Small intestine (tissue), 16 donors: Measurements from ENCODE around the gene SUPT20HL1. TPM values are rescaled to one million over a fixed set of nuclear protein-coding genes. Genes with fewer than 3 reads are reported as not detected.
"Not testable (repeated sequence)": the region's sequence is repeated elsewhere in the genome, so short reads cannot be mapped to it uniquely, and the experiment has no call there.

ENCODE experiments used
- DNase-seq, 2 donors: peaks; one replicate each; pipeline versions ENCODE4 v3.0.0 to v3.0.0-alpha.2; 2013
- FAIRE-seq: peaks from 2 replicates; lab custom pipeline; 2012; peaks lifted over from hg19 to GRCh38; lab: Jason Lieb, UNC
- H3K27ac ChIP-seq, 3 donors: one replicate each; pipeline ENCODE4 v1.5.1; 2013; ENCODE audit warnings: low read length in 2 of 3, mild to moderate bottlenecking in 2 of 3, control low read depth in 1 of 3, inconsistent platforms in 1 of 3, low read depth in 1 of 3, moderate library complexity in 1 of 3
- H3K27me3 ChIP-seq, 3 donors: one replicate each; pipeline ENCODE4 v1.6.1; 2013; ENCODE audit warnings: low read length in 3 of 3, inconsistent platforms in 1 of 3; ENCODE audit not compliant: control insufficient read depth in 3 of 3, insufficient read depth in 3 of 3
- H3K36me3 ChIP-seq, 3 donors: one replicate each; pipeline ENCODE4 v1.6.1; 2013; ENCODE audit warnings: low read length in 3 of 3, inconsistent platforms in 1 of 3, low read depth in 1 of 3, mild to moderate bottlenecking in 1 of 3, moderate library complexity in 1 of 3; ENCODE audit not compliant: control insufficient read depth in 3 of 3, insufficient read depth in 2 of 3
- H3K4me1 ChIP-seq, 3 donors: one replicate each; pipeline ENCODE4 v1.6.1; 2013; ENCODE audit warnings: low read length in 2 of 3, inconsistent platforms in 1 of 3, low read depth in 1 of 3, mild to moderate bottlenecking in 1 of 3, moderate library complexity in 1 of 3; ENCODE audit not compliant: control insufficient read depth in 3 of 3, insufficient read depth in 2 of 3
- H3K4me3 ChIP-seq, 3 donors: one replicate each; pipeline ENCODE4 v1.5.1; 2013; ENCODE audit warnings: low read length in 3 of 3, control low read depth in 1 of 3, inconsistent platforms in 1 of 3, low read depth in 1 of 3, mild to moderate bottlenecking in 1 of 3, moderate library complexity in 1 of 3
- H3K9me3 ChIP-seq, 2 donors: one replicate each; pipeline ENCODE4 v1.6.1; 2013; ENCODE audit warnings: low read depth in 1 of 2, low read length in 1 of 2; ENCODE audit not compliant: control insufficient read depth in 2 of 2, insufficient read depth in 1 of 2
- WGBS, 3 donors: extraction: QIAGEN DNeasy Blood & Tissue Kit; methylation state at CpG; one replicate each; pipeline ENCODE4 v1.1.7; 2013; 5-methylcytosine and 5-hydroxymethylcytosine counted together
- long read RNA-seq, 10 donors: transcript quantifications; one replicate each; lab custom pipeline, GENCODE V29; 2026
- polyA plus RNA-seq, 4 donors: library from polyadenylated mRNA; stranded (reverse) in 3 of 4; unstranded in 1 of 4; fragments of 200-250 nt in 3 of 4; fragments of 120-200 nt in 1 of 4; gene quantifications; one replicate each; pipeline versions ENCODE4 v1.2.1 to v1.2.3, GENCODE V29; 2013
- donor health status: healthy with polysubstance abuse.
- donor health status: control.
- donor health status: control.
- donor health status: Bipolar disorder and iron deficiency.
- donor health status: healthy.

SUPT20HL1 gene
- under 1 TPM in 1 of 4 donors, not detected in 3; 0.19 TPM for polyA plus RNA-seq
- long read RNA-seq, donor 1 = 0 reads
- long read RNA-seq, donor 2 = 0 reads
- long read RNA-seq, donor 3 = 0 reads
- long read RNA-seq, donor 4 = 0 reads
- long read RNA-seq, donor 5 = 0 reads
- long read RNA-seq, donor 6 = 0 reads
- long read RNA-seq, donor 7 = 0 reads
- long read RNA-seq, donor 8 = 0 reads
- long read RNA-seq, donor 9 = 0 reads
- long read RNA-seq, donor 10 = 0 reads

DNA sequence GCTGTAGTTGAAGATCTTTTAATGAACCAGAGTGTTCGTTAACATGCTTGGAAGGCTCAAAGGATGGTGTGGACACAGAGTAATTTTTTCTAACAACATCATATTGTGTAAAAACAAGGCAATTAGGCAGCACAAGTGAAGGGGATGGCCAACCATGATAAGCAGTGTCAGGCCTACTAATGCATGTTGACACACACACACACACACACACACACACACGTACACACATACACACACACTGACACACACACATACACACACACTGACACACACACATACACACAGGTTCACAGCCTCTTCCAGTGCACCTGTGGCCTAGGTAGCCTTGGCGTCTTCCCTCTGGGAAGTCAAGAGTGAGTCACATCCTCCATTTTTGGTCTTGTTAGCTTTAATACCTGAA lies at the start of gene SUPT20HL1:
Gene SUPT20HL1, plus strand, starts transcription at position 368 of the 400 bp plus-strand sequence. CDS start 2,122 bp downstream, outside the sequence.
- no peak for DNase-seq
- Histone ChIP-seq H3K4me3 (no peak within 1 kb of the TSS), H3K27me3 (no peaks in the 10 kb centered on the region), H3K4me1 (no peaks in the 10 kb centered on the region), H3K9me3 (no peaks in the 10 kb centered on the region), H3K27ac (no peak within 1 kb of the TSS), H3K36me3 (no peaks in the 10 kb centered on the region)
- no peak for FAIRE-seq
- WGBS, 3 donors = 82 to 86% (median 86%) methylated on average over 3 of the region's 3 CpGs

DNA sequence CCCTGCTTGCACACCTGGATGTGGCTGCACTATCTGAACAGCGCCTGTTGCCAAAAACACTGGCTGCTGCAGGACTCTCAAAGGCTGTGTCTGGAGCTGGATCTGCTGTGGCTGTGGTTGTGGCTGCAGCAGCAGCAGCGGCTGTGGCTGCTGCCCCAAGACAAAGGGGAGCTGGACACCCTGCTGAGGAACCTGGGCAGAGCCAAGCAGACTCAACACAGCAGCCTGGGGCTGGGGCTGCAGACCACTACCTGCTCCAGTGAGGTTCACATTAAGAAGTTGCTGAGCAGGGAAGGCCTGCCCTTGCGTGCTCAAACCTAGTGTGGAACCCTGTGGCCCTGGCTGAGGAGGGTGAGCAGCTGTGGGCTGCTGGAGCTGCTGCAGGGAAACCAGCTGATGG lies 49.5 kb upstream of the SUPT20HL1 start:
- FAIRE-seq, H3K27me3 ChIP-seq, H3K27ac ChIP-seq, H3K9me3 ChIP-seq, H3K4me1 ChIP-seq, H3K4me3 ChIP-seq, DNase-seq, H3K36me3 ChIP-seq: not testable (repeated sequence)
- 65 to 78% (median 73%) methylated on average over 2 to 3 of the region's 3 CpGs for WGBS, 3 donors

GRCh38 chrX:24311507-24312248 lies 48.8 kb upstream of the SUPT20HL1 start:
- H3K9me3 ChIP-seq, H3K36me3 ChIP-seq, H3K4me1 ChIP-seq, H3K27ac ChIP-seq, H3K4me3 ChIP-seq, FAIRE-seq, H3K27me3 ChIP-seq, DNase-seq: not testable (repeated sequence)
- WGBS, 3 donors = 85 to 91% (median 86%) methylated on average over 16 to 21 of the region's 22 CpGs

GRCh38 chrX:24312249-24312607 lies 48.2 kb upstream of the SUPT20HL1 start:
- H3K4me3 ChIP-seq, H3K27ac ChIP-seq, H3K4me1 ChIP-seq, H3K27me3 ChIP-seq, H3K36me3 ChIP-seq, DNase-seq, FAIRE-seq, H3K9me3 ChIP-seq: not testable (repeated sequence)
- WGBS, 3 donors = 74 to 100% (median 79%) methylated on average over 2 to 6 of the region's 6 CpGs

- WGBS, 3 donors = 91 to 96% (median 95%) methylated on average over 25 to 39 of the region's 39 CpGs
- FAIRE-seq (no peak), DNase-seq (no peak)
- no peaks in the 10 kb centered on the region for H3K4me1 ChIP-seq
- no peaks in the 10 kb centered on the region for H3K27me3 ChIP-seq
- no peak within 1 kb of the TSS for H3K4me3 ChIP-seq
- no peaks in the 10 kb centered on the region for H3K36me3 ChIP-seq
- no peak within 1 kb of the TSS for H3K27ac ChIP-seq
- no peaks in the 10 kb centered on the region for H3K9me3 ChIP-seq
Observed at GRCh38 chrX:24314019-24314635, 46.3 kb upstream of the SUPT20HL1 start, which contains the start of gene SUPT20HL2. Gene SUPT20HL2 (minus strand): TSS chrX:24314069. CDS start chrX:24313315, 754 bp downstream.

DNA sequence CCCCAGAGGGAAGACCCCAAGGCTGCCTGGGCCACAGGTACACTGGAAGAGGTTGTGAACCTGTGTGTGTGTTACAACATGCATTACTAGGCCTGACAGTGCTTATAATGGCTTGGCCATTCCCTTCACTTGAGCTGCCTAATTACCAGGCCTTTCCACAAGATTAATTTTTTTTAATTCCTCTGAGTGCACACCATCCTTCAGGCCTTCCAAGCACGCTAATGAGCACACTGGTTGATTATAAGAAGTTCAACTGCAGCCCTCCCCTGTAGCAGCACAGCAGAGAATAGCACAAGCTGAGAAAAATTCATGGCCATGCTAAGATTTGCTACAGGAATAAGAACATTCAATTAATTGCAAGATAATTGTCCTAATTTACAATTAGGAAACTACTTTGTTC lies 44.3 kb upstream of the SUPT20HL1 start:
- FAIRE-seq = no peak
- Histone ChIP-seq H3K27ac (no peak overlapping the region), H3K4me1 (no peaks in the 10 kb centered on the region), H3K36me3 (no peaks in the 10 kb centered on the region), H3K9me3 (no peaks in the 10 kb centered on the region), H3K27me3 (no peaks in the 10 kb centered on the region), H3K4me3 (no peak overlapping the region)
- DNase-seq = no peak
- WGBS, 3 donors = 39 to 89% (median 82%) methylated on average over 1 of the region's 1 CpG

- DNase-seq = no peak
- H3K27ac ChIP-seq = no peak overlapping the region
- H3K27me3 ChIP-seq = no peaks in the 10 kb centered on the region
- H3K9me3 ChIP-seq = no peaks in the 10 kb centered on the region
- H3K4me1 ChIP-seq = no peaks in the 10 kb centered on the region
- no peak overlapping the region for H3K4me3 ChIP-seq
- H3K36me3 ChIP-seq = no peaks in the 10 kb centered on the region
- WGBS, 3 donors = 15 to 47% (median 17%) methylated on average over 1 of the region's 1 CpG
- FAIRE-seq = no peak
Observed at GRCh38 chrX:24317567-24317966, 42.9 kb upstream of the SUPT20HL1 start.

- Histone ChIP-seq H3K4me3 (no peak overlapping the region), H3K27me3 (no peaks in the 10 kb centered on the region), H3K9me3 (no peaks in the 10 kb centered on the region), H3K36me3 (no peaks in the 10 kb centered on the region), H3K4me1 (no peaks in the 10 kb centered on the region), H3K27ac (no peak overlapping the region)
- FAIRE-seq (no peak), DNase-seq (no peak)
- WGBS, 3 donors = 73 to 92% (median 84%) methylated on average over 4 of the region's 4 CpGs
Observed at GRCh38 chrX:24321741-24322395, 38.6 kb upstream of the SUPT20HL1 start.
